ENCODE data around the gene KIF6.

KIF6 gene

DNA sequence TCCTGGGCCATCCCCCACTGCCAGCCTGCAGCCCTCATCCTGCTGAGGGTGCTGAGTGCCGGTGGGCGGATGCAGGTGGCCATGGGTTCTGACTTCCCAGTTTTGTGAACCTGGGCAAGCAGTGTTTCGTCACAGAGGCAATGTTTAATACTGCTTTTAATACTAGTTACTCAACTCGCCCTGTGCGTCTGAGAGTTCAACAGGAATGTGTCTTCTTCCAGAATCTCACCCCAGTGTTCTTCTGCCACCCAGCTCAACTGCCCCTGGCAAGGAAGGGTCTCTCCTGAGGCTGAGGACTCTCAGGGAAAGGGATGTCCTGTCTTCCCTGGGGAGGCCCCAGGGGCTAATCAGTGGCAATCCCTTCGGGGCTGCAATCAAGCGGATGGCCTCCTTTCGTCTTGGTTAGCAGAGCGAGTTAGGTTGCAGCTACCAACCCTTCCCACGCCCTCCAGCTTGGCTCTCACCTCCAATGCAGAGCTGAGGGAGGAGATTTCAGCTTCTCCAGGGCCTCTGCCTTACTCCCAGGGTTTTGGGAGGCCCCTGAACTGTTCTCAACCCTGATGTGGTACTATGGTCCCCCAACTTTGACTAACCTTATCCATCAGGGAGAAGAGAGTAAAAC, 404.7 kb downstream of the KIF6 start:
- TF ChIP-seq HDGF (IDR thresholded peaks at IDR 0.05; ENCODE audit: borderline replicate concordance) (no peak), ELF4 (IDR thresholded peaks at IDR 0.05) (no peak), CTBP1 (IDR thresholded peaks at IDR 0.05; ENCODE audit: borderline replicate concordance) (no peak), ARNT (IDR thresholded peaks at IDR 0.05) (no peak), ZNF384 (IDR thresholded peaks at IDR 0.05) (no peak), FOXM1 (IDR thresholded peaks at IDR 0.05; ENCODE audit: borderline replicate concordance) (no peak), SUZ12 (IDR thresholded peaks at IDR 0.05) (no peak), L3MBTL2 (conservative IDR thresholded peaks at IDR 0.05) (no peak), SP1 (IDR thresholded peaks at IDR 0.05) (no peak), PKNOX1 (IDR thresholded peaks at IDR 0.05) (no peak), TARDBP (IDR thresholded peaks at IDR 0.05) (no peak), FOXA1 (IDR thresholded peaks at IDR 0.05) (no peak), BHLHE40 (IDR thresholded peaks at IDR 0.05; ENCODE audit: borderline replicate concordance) (no peak), LEF1 (IDR thresholded peaks at IDR 0.05; ENCODE audit: borderline replicate concordance) (no peak)
- CTCF ChIA-PET: interaction anchor here (0.6 kb wide), 1 partner anchor 153 kb away, joined by 4 read pairs; no protein-coding TSS in a partner anchor
- POLR2A ChIA-PET: no interaction called here
- DNase-seq (ENCODE audit: extremely low spot score): no peak

DNA sequence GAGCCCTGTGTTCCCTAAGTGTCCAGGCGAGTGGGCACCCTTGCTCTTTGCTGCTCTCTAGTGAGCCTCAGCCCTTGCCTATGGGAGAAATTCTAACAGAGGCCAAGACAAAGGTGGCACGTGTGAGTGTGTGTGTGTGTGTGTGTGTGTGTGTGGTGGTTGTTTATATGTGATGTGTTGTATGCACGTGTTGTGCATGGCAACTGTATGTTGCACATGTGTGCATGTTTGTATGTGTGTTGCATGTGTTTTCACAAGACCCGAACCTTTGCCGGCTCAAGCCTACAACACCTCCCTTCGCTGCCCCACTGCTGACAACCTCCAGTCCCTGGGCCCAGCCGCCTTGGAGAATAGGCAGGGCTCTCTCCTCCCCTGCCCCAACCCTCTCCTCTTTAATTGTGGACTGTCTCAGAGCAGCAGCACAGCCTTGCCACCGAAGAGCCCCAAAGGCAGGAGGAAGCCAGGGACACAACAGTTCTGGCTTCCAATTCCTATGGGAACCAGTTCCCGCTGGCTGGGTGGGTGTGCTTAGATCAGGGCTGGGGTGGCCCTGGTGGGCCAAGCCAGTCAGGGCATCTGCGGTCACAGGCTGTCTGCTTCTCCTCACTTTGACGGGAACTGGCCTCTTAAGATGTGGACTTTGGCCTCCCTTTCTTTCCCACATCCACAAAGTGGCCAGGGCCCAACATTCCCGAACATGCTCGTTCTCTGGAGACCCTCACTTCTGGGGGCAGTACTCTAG, 405.4 kb downstream of the KIF6 start:
- DNase-seq (ENCODE audit: extremely low spot score): no peak
- no peak for TF ChIP-seq PKNOX1 (IDR thresholded peaks at IDR 0.05)
- TF ChIP-seq TARDBP (IDR thresholded peaks at IDR 0.05): no peak
- CTCF ChIA-PET: no interaction called here
- POLR2A ChIA-PET: no interaction called here

DNA sequence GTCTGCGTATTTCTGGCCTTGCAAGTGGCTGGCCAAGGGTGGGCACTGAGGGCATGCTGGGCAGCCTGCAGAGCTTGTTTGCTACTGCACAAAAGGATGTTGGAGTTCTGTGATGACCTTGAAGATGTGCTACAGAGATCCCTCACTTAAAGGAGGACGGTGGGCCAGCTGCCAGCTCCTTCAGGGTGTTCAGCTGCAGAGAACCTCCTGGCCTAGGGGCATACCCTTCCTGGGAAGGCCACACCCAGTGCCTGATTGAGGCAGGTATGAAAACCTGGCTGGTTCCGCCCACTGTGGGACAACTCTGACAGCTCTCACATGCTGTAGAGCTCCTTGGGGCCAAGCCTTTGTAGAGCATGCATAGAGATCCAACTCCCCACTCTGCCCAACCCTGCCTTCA, 408.0 kb downstream of the KIF6 start:
- CTCF ChIA-PET: no interaction called here
- POLR2A ChIA-PET: no interaction called here
- no peak for DNase-seq (ENCODE audit: extremely low spot score)
- no peak for TF ChIP-seq HDGF (IDR thresholded peaks at IDR 0.05; ENCODE audit: borderline replicate concordance)
- TF ChIP-seq FOXM1 (IDR thresholded peaks at IDR 0.05; ENCODE audit: borderline replicate concordance): no peak
- TF ChIP-seq ZNF384 (IDR thresholded peaks at IDR 0.05): no peak
- TF ChIP-seq SP1 (IDR thresholded peaks at IDR 0.05): no peak
- no peak for TF ChIP-seq L3MBTL2 (conservative IDR thresholded peaks at IDR 0.05)
- TF ChIP-seq FOXK2 (IDR thresholded peaks at IDR 0.05): no peak
- no peak for TF ChIP-seq CTBP1 (IDR thresholded peaks at IDR 0.05; ENCODE audit: borderline replicate concordance)
- no peak for TF ChIP-seq FOXA1 (IDR thresholded peaks at IDR 0.05)

GRCh38 chr6:39314273-39314795, 410.9 kb downstream of the KIF6 start, which contains the start of gene KCNK17:
Gene KCNK17, minus strand, starts transcription at chr6:39314419. Its CDS starts 99 bp downstream, at chr6:39314320.
- no peak for DNase-seq (ENCODE audit: extremely low spot score)
- CTCF ChIA-PET: interaction anchor here (0.9 kb wide), 1 partner anchor 317 kb away, joined by 3 read pairs; no protein-coding TSS in a partner anchor

GRCh38 chr6:39313526-39314272, 411.5 kb downstream of the KIF6 start:
- ChIA-PET CTCF (no interaction called here), POLR2A (no interaction called here)
- no peak for TF ChIP-seq CTBP1 (IDR thresholded peaks at IDR 0.05; ENCODE audit: borderline replicate concordance)
- no peak for TF ChIP-seq BHLHE40 (IDR thresholded peaks at IDR 0.05; ENCODE audit: borderline replicate concordance)
- TF ChIP-seq ELF4 (IDR thresholded peaks at IDR 0.05): no peak
- no peak for TF ChIP-seq NFRKB (IDR thresholded peaks at IDR 0.05)
- no peak for TF ChIP-seq L3MBTL2 (conservative IDR thresholded peaks at IDR 0.05)
- TF ChIP-seq FOXK2 (IDR thresholded peaks at IDR 0.05): no peak
- no peak for TF ChIP-seq LEF1 (IDR thresholded peaks at IDR 0.05; ENCODE audit: borderline replicate concordance)
- no peak for DNase-seq (ENCODE audit: extremely low spot score)

More at GRCh38 chr6:39314273-39314795, 410.9 kb downstream of the KIF6 start, which contains the start of gene KCNK17:
- POLR2A ChIA-PET: no interaction called here
- TF ChIP-seq NFRKB (IDR thresholded peaks at IDR 0.05): no peak
- TF ChIP-seq SP1 (IDR thresholded peaks at IDR 0.05): no peak
- TF ChIP-seq FOXK2 (IDR thresholded peaks at IDR 0.05): no peak
- TF ChIP-seq HDGF (IDR thresholded peaks at IDR 0.05; ENCODE audit: borderline replicate concordance): no peak
- TF ChIP-seq SUZ12 (IDR thresholded peaks at IDR 0.05): no peak
- no peak for TF ChIP-seq BHLHE40 (IDR thresholded peaks at IDR 0.05; ENCODE audit: borderline replicate concordance)
- no peak for TF ChIP-seq L3MBTL2 (conservative IDR thresholded peaks at IDR 0.05)
- TF ChIP-seq LEF1 (IDR thresholded peaks at IDR 0.05; ENCODE audit: borderline replicate concordance): no peak
- TF ChIP-seq FOXA1 (IDR thresholded peaks at IDR 0.05): no peak
- no peak for TF ChIP-seq PKNOX1 (IDR thresholded peaks at IDR 0.05)
- TF ChIP-seq ARNT (IDR thresholded peaks at IDR 0.05): no peak
- no peak for TF ChIP-seq TARDBP (IDR thresholded peaks at IDR 0.05)
- TF ChIP-seq FOXM1 (IDR thresholded peaks at IDR 0.05; ENCODE audit: borderline replicate concordance): no peak
- TF ChIP-seq ZNF384 (IDR thresholded peaks at IDR 0.05): no peak
- TF ChIP-seq CTBP1 (IDR thresholded peaks at IDR 0.05; ENCODE audit: borderline replicate concordance): no peak
- no peak for TF ChIP-seq ELF4 (IDR thresholded peaks at IDR 0.05)
